GM23248 (cell line): ENCODE results near the gene NSF.

Source experiments
- EZH2 ChIP-seq: fragments of 200-600 bp; sonication (generic); IDR thresholded peaks from 2 replicates; pipeline ENCODE4 v1.6.1; 2018; ENCODE audit warnings: antibody characterized with exemption, mild to moderate bottlenecking; ENCODE audit not compliant: insufficient read depth, poor library complexity, severe bottlenecking
- EZH2phosphoT487 ChIP-seq: fragments of 200-600 bp; sonication (generic); IDR thresholded peaks from 2 replicates; pipeline ENCODE4 v1.6.1; 2018; ENCODE audit warnings: antibody characterized with exemption, moderate library complexity, mild to moderate bottlenecking, low read depth; ENCODE audit not compliant: insufficient read depth

GRCh38 chr17:46745376-46745775, 154.9 kb downstream of the NSF start:
- TF ChIP-seq EZH2phosphoT487: no peak
- TF ChIP-seq EZH2: no peak
